HFFc6 (cell line): ENCODE data around the gene TNS2. TPM values are rescaled to one million over a fixed set of nuclear protein-coding genes. Genes with fewer than 3 reads are reported as not detected.

ENCODE experiments used
- DNase-seq: peaks from one replicate; pipeline ENCODE4 v3.0.0-alpha.2; 2018
- H3K27ac Mint-ChIP-seq: 2 replicates; pipeline ENCODE4 v1.8.0; 2020; ENCODE audit warnings: mild to moderate bottlenecking, mixed read lengths
- H3K27me3 Mint-ChIP-seq: 2 replicates; pipeline ENCODE4 v1.8.0; 2021; ENCODE audit warnings: mild to moderate bottlenecking, moderate library complexity, mixed read lengths; ENCODE audit not compliant: insufficient read depth
- H3K36me3 Mint-ChIP-seq: 2 replicates; pipeline ENCODE4 v1.8.0; 2021; ENCODE audit warnings: low read depth, mixed read lengths
- H3K4me1 Mint-ChIP-seq: 2 replicates; pipeline ENCODE4 v1.8.0; 2020; ENCODE audit warnings: low read depth, mixed read lengths
- H3K4me3 Mint-ChIP-seq: 2 replicates; pipeline ENCODE4 v1.8.0; 2020; ENCODE audit warnings: mild to moderate bottlenecking, moderate library complexity, mixed read lengths
- H3K9me3 Mint-ChIP-seq: 2 replicates; pipeline ENCODE4 v1.8.0; 2020; ENCODE audit warnings: mild to moderate bottlenecking, mixed read lengths
- CTCF ChIP-seq: fragments of 200-600 bp; sonication (generic); IDR thresholded peaks from 2 replicates; pipeline ENCODE4 v1.5.0; 2021; ENCODE audit warnings: antibody characterized with exemption, mild to moderate bottlenecking
- total RNA-seq, 6 experiments: library from RNA; stranded (reverse); fragmentation: NEBNext Ultra II Directional; extraction: Animal tissue kit (Norgen Biotek cat#: 25700); gene quantifications; 2 replicates in 1 of 6; 3 replicates in 5 of 6; pipeline ENCODE4 v1.2.3, GENCODE V29; 2021

TNS2 gene
- total RNA-seq, 6 experiments from 2014 or later, result 44.3 to 69.2 (median 58.9) TPM

- peaks cover 29% of the 10 kb centered on the region for H3K27me3 Mint-ChIP-seq
- DNase-seq, result no peak
Observed at GRCh38 chr12:53065470-53065869, 15.6 kb downstream of the TNS2 start.

GRCh38 chr12:53065975-53066931, 16.4 kb downstream of the TNS2 start:
- peak; percentile 71 for DNase-seq
- H3K36me3 Mint-ChIP-seq, result peaks cover 7% of the 10 kb centered on the region; the same call in 1 of the 2 replicates
- no peaks in the 10 kb centered on the region for H3K9me3 Mint-ChIP-seq
- H3K4me1 Mint-ChIP-seq, result peaks cover 77% of the 10 kb centered on the region
- H3K27ac Mint-ChIP-seq, result peak overlapping the region; percentile 95
- peak; percentile 99 for TF ChIP-seq CTCF
- H3K27me3 Mint-ChIP-seq, result peaks cover 24% of the 10 kb centered on the region
- H3K4me3 Mint-ChIP-seq, result peak overlapping the region; percentile 67

More at GRCh38 chr12:53065470-53065869, 15.6 kb downstream of the TNS2 start:
- no peaks in the 10 kb centered on the region for H3K9me3 Mint-ChIP-seq
- H3K4me3 Mint-ChIP-seq, result no peak overlapping the region
- TF ChIP-seq CTCF, result no peak
- peak overlapping the region; percentile 95 for H3K27ac Mint-ChIP-seq
- H3K4me1 Mint-ChIP-seq, result peaks cover 70% of the 10 kb centered on the region
- H3K36me3 Mint-ChIP-seq, result peaks cover 1% of the 10 kb centered on the region; the same call in 1 of the 2 replicates

- peaks cover 21% of the 10 kb centered on the region for H3K27me3 Mint-ChIP-seq
- DNase-seq, result no peak
- peaks cover 84% of the 10 kb centered on the region for H3K4me1 Mint-ChIP-seq
- TF ChIP-seq CTCF, result no peak
- H3K27ac Mint-ChIP-seq, result peak overlapping the region; percentile 95
- H3K4me3 Mint-ChIP-seq, result peak overlapping the region; percentile 67; the same call in 1 of the 2 replicates
- H3K9me3 Mint-ChIP-seq, result no peaks in the 10 kb centered on the region
- H3K36me3 Mint-ChIP-seq, result peaks cover 13% of the 10 kb centered on the region; the same call in 1 of the 2 replicates
Observed at GRCh38 chr12:53067074-53067992, 17.5 kb downstream of the TNS2 start.

GRCh38 chr12:53067993-53068770, 18.3 kb downstream of the TNS2 start:
- peak overlapping the region; percentile 95 for H3K27ac Mint-ChIP-seq
- no peak overlapping the region; the same call in 1 of the 2 replicates for H3K4me3 Mint-ChIP-seq
- H3K4me1 Mint-ChIP-seq, result peaks cover 91% of the 10 kb centered on the region
- H3K36me3 Mint-ChIP-seq, result peaks cover 20% of the 10 kb centered on the region; the same call in 1 of the 2 replicates
- TF ChIP-seq CTCF, result no peak
- DNase-seq, result no peak
- H3K27me3 Mint-ChIP-seq, result peaks cover 22% of the 10 kb centered on the region
- no peaks in the 10 kb centered on the region for H3K9me3 Mint-ChIP-seq
